Measurements from ENCODE around the gene DNAJB6. TPM values are rescaled to one million over a fixed set of nuclear protein-coding genes. Genes with fewer than 3 reads are reported as not detected.

Gene DNAJB6
- 87.3 and 90.7 TPM in 2 replicates for total RNA-seq

DNA sequence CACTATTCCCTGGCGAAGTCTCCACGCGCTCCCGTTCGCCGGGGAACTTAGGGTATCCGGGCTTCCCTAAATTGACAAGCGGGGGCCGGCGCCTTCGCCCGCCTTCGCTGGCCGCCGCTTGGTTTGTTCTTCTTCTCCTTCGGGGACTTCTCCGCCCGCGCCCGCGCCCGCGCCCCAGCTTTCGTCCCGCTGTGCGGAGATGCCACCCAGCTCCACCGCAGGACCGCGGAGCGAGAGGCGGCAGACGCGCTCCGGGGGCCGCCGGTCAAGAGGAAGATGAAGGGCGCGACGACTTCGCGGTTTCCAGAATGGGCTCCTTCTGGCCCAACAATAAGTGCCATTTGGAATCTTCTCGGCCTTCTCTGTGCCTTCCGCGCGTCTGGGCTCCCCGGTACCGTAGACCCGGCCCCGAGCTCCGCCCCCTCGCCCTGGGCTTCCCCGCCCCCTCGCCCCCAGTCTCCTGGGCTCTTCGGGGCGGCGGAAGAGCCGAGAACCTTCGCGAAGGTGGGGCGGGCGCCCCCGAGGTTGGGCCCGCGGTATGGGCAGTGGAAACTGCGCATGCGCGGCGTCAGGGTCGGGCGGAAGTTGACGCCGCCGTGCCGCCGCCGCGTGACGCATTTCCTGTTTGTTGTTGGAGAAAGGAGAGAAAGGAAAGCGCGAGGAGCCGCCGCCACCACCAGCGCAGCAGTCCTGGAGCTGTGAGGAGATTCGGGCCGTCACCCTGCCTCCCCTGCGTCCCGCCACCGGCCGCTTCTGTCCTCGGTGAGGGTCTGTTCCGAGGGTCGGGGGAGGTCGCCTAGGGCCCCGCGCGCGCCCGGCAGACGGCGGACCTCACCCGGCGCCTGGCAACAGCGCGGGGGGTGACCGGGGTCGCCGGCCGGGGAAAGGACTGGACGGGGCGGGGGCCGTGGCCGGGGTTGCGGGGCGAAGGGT is at the start of gene DNAJB6:
DNAJB6 (plus strand) TSS at position 622 of the 933 bp plus-strand sequence. CDS start 21,569 bp downstream, outside the sequence.
- intact Hi-C loops (cut with micrococcal nuclease), result loop anchor here (1.0 to 10.0 kb wide), 10 partner anchors 18 to 1694 kb away; partner anchors contain the start of genes ESYT2, LMBR1, RBM33 and RNF32

DNA sequence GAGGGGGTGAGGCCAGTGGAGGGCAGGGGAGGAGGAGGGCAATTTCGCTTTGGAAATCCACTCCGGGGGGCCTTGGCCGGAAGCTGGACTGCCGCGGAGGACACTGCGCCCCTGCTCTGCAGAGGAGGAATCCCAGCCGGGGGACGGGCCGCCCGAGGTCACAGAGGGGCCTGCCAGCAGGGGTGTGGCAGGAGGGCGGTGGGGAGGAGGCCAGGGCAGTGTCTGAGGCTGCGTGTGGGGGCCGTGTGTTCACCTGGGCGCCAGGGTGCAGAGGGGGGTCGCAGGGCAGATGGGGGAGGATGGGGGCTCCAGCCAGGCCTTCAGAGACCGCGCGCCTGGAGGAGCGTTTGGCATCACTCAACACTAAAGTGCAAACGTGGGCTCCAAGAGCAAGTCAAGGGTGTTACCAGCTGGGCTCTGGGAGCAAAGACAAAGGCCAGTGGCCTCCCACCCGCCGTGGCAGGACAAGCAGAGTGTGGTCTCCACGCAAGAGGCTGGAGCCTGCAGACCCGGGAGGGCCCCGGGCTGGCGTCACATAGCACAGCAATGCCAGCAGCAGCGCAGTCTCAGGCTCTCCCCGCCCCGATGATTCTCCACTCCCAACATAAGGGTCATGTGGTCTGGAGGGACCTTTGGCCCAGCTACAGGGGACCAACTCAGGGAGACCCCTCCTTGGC is 45.3 kb upstream of the DNAJB6 start:
- intact Hi-C loops (cut with micrococcal nuclease), result no loop called here

DNA sequence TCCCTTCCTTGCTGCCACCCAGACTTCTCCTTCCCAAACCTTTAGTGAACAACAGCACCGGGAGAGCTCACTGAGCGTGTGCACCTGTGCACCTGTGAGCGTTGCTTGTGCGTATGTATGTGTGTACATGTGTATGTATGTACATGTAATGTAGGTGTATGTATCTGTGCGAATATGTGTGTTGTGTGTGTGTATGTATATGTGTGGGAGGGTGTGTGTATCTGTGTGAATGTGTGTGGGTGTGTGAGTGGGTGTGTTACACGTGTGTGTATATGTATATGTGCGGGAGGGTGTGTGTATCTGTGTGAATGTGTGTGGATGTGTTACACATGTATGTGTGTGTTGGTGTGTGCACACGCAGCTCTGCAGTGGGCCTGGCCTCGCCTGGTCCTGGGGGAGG is 44.5 kb upstream of the DNAJB6 start:
- intact Hi-C loops (cut with micrococcal nuclease), result no loop called here

DNA sequence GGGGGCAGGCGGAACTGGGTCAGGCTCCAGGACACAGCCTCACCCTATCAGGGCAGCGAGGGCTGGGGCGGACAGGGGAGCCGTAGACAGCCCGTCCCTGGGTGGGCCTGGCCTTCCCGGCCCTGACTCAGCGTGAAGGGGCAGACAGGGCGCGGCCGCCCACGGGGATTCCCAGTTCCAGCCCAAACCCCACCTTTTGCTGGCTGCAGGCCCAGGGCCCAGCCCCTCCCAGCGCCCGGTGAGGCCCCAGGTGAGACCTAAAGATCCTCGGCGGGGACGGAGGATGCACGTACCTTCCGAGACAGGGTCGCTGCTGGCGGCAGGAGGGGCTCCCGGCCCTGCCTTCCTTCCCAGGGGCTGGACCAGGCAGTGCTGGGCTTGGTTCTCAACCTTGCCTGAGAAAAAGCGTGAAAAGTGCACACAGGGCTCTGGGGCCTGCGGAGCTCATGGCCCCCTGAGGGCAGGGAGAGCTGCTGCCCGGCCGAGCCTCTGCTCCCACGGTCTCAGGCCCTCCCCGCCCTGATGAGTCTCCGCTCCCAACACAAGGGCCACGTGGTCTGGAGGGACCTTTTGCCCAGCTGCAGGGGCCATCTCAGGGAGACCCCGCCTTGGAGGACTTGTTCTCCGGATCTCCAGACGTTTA is 43.9 kb upstream of the DNAJB6 start:
- intact Hi-C loops (cut with micrococcal nuclease), result no loop called here

DNA sequence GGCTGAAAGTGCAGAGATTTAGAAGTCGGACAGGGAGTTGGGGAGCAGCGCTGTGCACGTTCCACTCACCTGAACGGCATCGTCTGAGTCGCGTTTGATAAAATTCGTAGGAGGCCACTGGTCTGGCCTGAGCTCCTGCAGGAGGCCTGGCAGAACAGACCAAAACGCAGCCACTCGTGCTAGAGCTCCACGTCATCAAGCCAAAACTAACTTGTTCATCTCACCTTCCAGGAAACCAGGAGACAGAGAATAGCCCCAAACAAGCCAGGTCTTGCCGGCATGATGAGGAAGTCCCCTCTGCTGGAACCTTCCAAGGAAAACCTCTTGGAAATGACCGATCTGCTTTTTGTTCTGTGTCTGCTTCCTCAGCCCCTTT is 43.4 kb upstream of the DNAJB6 start:
- intact Hi-C loops (cut with micrococcal nuclease), result no loop called here

DNA sequence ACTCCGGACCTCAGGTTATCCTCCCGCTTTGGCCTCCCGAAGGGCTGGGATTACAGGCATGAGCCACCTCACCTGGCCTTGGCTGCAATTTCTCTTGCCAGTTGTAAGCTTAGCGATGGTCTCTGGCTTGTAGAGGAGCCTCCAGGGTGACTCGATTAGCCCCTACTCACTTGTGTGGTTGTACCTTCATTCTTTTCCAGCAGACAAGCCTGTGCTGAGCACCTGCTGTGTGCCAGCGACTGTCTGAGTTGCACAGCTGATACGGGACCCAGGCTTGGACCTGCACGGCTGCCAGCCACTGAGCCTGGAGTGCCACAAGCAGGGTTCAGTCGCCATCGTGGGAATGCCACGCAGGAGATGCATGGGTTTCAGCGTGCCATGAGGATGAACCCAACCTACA is 42.0 kb upstream of the DNAJB6 start:
- intact Hi-C loops (cut with micrococcal nuclease), result no loop called here

DNA sequence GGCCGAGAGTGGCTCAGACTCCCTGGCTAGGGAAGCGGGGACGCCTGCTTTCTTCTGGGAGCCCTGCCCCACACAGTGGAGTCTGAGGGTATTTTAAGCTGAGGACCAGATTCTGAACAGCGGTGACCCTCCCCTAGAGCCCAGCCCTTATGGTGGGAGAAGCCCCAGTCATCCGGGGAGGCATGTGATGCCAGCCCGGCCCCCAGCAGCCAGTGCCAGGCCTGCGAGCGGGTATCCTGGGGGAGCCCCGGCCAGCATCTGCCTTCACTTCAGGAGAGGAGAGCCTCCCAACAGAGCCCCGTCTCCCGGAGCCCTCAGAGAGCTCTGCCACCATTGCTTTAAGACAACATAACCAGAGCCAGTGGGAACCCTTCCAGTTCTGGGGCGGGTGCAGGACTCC is 41.5 kb upstream of the DNAJB6 start:
- intact Hi-C loops (cut with micrococcal nuclease), result no loop called here

DNA sequence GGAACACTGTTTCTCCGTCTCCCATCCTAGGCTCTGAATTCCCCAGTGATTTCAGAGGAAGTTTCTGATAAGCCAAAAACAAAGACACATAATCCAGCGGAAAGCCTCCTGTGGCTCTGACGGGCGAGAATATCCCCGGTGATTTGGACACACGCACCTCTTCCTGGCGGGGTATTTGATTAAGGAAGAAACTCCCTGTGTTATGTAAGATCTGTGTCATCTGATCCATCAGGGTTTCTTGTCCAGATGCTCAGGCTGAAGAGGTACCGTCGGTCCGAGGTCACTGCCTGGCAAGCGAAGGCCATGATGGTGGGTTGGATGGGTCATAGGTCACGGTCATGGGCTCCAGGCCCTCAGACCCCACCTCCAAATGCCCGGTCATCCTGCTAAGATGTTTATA is 39.6 kb upstream of the DNAJB6 start:
- intact Hi-C loops (cut with micrococcal nuclease), result no loop called here

DNA sequence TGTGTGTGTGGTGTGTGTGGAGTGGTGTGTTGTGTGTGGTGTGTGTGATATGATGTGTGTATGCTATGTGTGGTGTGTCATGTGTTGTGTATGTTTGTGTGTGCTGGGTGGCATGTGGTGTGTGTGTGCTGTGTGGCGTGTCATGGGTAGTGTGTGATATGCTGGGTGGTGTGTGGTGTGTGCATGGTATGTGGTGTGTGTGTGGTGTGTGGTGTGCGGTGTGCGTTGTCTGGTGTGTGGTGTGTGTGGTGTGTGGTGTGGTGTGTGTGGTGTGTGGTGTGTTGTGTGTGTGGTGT is 37.5 kb upstream of the DNAJB6 start:
- intact Hi-C loops (cut with micrococcal nuclease), result no loop called here

DNA sequence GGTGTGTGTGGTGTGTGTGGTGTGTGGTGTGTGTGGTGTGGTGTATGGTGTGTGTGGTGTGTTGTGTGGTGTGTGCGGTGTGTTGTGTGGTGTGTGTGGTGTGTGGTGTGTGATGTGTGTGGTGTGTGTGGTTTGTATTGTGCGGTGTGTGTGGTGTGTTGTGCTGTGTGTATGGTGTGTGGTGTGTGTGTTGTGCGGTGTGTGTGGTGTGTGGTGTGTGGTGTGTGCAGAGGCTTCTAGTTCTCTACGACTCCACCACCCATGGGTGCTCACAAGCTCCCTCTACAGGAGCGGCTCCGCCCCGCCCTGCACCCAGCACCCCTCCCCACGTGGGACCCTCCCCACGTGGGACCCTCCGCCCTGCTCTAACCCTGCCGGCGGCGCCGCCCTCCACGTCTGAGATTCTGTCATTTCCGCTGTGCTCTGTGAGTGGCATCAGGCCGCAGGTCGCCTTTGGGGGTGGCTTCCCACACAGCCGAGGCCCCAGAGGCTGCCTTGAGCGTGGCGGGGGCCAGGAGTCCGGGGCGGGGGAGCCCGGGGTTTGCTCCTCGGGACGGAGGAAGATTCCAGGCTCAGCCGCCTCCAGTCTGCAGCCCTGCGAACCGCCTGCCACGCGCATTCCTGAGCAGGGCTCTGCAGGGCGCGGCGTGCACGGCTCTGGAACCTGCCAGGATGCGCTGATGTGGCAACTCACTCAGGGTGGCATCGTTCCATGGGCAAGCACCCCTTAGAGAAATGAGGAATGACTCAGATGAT is 37.0 kb upstream of the DNAJB6 start:
- intact Hi-C loops (cut with micrococcal nuclease), result no loop called here

DNA sequence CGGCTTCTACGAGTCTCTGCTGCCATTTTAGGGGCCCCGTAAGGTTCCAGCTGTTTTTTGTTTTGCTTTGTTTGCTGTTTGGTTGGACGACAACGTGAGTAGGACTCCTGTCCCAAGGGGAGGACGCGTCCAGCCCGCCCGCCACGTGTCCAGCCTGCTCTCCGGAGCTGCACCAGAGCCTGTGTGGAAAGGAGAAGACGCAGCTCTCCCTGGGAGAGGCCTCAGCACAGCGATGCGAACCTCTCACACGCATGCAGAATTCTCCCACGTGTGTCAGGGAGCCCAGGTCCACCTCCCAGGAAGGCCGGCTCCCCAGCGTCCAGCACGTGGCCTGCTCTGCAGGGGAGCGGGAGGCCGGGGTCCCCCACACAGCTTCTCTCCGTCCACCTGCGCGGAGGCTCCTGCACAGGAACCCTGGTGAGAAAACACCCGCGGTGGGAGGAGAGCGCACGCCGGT is 36.4 kb upstream of the DNAJB6 start:
- intact Hi-C loops (cut with micrococcal nuclease), result no loop called here

DNA sequence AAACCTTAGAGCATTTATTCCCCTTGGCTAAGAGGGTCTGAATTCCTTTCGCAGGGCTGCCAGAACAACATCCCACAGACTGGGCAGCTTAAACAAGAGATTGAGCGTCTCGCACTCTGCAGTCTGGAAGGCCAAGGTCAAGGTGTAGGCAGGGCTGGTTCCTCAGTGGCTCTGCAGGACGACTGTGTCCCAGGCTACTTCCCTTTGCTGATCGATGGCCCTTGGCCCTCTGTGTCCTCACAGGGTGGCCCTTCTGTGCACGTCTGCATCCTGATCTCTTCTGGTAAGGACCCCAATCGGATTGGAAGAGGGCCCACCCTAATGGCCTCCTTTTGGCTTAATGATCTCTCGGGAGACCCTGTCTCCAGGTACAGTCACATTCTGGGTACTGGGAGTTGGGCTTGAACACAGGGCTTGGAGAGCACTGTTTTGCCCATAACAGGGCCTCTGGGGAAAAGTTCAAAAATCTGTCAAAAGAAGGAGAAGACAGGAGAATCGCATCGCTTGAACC is 35.1 kb upstream of the DNAJB6 start:
- intact Hi-C loops (cut with micrococcal nuclease), result loop anchor here (1.0 to 2.0 kb wide), 5 partner anchors 25 to 379 kb away; partner anchors contain the start of gene UBE3C

DNA sequence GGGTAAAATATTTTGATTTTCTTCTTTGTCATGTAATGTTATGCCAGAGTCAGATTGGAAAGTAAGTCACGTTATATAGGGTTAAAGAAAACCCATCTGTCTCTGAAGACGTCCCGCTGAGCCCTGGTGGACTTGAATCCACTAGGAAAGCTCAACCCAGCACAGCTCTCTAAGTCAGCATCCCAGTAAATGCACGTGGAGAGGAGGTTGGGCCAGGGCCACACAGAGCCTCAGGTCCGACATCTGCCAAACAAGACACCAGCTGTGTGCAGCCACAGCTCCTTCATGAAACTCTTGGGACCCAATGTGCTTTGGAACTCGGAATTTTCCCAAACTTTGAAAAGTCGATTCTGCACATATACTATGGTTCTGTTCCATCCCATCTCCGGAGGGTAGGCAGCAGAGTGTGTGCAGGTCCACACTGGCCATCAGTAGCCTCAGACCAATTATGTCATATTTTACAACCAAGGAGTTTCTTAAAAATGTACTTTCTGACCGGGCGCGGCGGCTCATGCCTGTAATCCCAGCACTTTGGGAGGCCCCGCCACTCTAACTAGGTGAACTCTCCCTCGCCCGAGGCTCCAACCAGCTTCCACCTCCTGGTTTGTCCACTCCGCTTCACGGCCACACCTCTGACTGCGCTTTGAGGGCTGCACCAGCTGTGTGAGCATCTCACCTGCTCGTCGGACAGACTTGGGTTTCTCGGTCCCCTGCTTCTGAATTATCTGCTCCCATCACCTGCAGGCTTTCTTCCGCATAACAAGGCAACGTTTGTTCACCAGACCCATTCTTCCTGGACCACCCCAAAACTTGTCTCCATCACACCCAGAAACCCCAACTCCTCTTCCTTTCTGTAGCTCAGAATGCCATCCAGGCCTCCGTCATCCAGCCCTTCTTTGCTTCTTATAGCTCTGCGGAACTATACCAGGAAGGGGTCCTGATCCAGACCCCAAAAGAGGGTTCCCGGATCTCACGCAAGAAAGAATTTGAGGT is 29.7 kb upstream of the DNAJB6 start:
- intact Hi-C loops (cut with micrococcal nuclease), result no loop called here

DNA sequence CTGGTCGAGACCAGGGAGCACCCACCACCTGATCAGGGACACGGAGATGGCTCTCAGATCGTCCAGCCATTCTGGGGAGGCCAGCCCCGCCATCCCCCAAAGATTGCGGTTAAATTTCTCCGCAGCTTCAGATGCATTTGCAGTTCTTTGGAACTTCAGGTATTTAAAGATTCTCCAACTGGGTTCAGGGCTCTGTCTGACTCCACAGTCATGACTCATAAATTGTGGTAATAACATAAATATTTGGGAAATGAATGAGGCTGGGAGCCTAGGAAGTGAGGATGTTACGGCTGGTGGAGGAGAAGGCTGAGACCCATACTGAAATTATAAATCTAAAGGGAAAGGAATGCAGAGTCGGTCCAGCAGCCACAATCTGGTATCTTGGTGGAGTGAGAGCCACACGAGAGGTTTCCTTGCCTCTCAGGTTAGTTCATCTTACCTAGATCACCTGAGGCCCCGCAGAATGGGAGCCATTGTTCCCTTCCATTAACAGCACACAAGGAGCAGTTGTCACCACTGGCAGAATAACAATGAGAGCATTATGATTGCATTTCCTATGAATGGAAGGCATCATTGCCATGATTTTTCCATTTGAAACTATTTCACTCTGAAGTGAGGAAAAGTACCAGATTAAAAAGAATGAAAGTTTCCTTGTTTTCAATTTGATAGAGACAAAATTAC is 26.7 kb upstream of the DNAJB6 start:
- intact Hi-C loops (cut with micrococcal nuclease), result no loop called here

DNA sequence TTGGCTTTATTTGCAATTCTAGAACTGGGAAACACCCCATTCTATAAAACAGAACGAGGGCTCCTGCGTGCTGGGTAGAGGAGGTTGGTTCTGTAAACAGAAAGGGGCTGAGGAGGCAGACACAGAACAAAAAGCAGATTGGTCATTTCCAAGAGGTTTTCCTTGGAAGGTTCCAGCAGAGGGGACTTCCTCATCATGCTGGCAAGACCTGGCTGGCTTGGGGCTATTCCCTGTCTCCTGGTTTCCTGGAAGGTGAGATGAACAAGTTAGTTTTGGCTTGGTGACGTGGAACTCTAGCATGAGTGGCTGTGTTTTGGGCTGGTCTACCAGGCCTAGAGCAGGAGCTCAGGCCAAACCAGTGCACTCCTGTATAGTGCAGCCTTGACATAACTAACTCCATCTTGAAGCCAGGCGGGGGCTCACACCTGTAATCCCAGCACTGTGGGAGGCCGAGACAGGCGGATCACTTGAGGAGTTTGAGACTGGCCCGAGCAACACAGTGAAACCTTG is 26.1 kb upstream of the DNAJB6 start:
- intact Hi-C loops (cut with micrococcal nuclease), result no loop called here

DNA sequence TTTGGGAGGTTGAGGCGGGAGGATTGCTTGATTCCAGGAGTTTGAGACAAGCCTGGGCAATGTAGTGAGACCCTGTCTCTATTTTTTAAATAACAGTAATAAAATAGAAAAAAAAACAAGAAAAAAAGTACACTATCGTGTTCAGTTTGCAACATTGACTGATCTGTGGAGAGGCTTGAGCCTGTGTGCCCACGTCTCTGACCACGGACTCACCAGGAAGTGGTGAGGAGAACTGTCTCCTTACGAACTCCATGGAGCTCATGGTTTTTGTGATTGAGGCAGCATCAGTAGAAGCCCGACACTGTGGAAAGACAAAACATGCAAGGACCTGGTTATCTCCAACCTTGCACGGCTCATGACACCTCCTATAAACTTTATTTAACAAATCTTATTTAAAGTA is 23.9 kb upstream of the DNAJB6 start:
- intact Hi-C loops (cut with micrococcal nuclease), result no loop called here

DNA sequence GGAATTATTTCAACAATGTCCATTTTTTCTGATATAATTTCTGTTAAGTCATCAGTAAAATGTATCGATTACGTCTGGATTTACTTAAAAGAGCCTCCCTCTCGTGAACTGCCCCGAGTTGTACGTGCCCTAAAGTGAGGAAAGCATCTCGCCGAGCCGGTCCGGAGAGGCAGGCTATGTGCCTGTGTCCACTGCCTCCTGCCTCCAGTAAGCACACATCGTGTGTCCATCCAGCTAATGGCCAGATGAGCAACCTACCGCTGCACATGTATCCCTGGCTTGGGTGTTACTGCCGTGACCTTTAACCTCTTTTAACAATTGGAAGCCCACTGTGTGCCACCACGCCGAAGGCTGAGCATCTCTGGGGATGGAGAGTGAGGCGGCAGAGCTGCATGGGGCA is 23.2 kb upstream of the DNAJB6 start:
- intact Hi-C loops (cut with micrococcal nuclease), result no loop called here

DNA sequence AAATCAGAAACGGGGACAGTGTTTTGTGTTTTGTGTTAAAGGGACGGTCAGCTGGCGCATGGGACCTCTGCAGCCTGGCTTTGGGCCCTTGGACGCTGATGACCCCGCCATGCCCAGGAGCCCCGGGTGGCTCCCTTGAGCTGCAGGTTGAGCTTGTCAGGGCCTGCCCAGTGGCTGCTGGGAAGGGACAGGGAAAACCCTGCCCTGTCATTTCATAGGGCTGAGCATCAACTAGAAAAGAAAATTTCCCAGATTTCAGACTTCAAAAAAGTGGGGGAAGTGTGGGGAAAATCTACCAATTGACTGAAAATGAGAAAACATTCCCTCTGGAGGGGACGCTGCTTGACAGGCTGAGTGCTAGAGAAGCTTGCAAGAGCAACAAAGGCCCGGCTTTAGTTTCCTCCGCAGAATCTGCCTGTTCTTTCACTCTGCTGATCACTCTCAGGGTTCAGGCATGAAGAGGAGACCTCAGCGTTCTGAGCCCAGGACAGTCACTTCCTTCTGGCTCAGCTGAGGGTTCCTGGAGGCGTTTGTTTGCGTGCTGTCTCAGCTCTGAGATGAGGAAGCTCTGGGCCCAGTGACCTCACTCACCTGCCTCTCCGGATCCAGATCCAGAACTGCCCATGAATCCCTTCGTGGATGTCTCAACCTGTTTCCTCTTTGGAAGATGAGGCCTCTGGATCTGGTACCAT is 18.6 kb upstream of the DNAJB6 start:
- intact Hi-C loops (cut with micrococcal nuclease), result loop anchor here (2.0 kb wide), 1 partner anchor 19 kb away; the partner anchor contains the start of gene DNAJB6

Measured in T-helper 1 cell treated with Interleukin-12 subunit alpha and Interleukin-12 subunit beta and Interleukin-4 antibody, amounts not matched to agents 30 ng/mL and 1 ng/mL, for 36 hours (primary cell).